IMR-90 (cell line): ENCODE results near the gene GGTA1. TPM values are rescaled to one million over a fixed set of nuclear protein-coding genes. Genes with fewer than 3 reads are reported as not detected.

Experiments
- ATAC-seq: fragments of 200-7000 bp; cut with Tn5 transposase; 2 replicates; pipeline ENCODE4 v1.9.1; 2020; ENCODE audit warnings: low read depth, mild to moderate bottlenecking, moderate library complexity
- BruUV-seq: library from RNA; stranded (reverse); fragments of 400-500 nt; replicated peaks from 2 replicates; lab custom pipeline; 2021; lab: Mats Ljungman, UMichigan
- CTCF ChIA-PET: fragments of 300-600 bp; formaldehyde crosslinking; extraction: SDS; loops from one replicate; lab custom pipeline; 2021; ENCODE audit warnings: antibody characterized with exemption; lab: Yijun Ruan, JAX
- POLR2A ChIA-PET: fragments of 300-600 bp; sonication (Branson Sonifier 250); formaldehyde crosslinking; loops from one replicate; lab custom pipeline; 2022; ENCODE audit warnings: antibody characterized with exemption; ENCODE audit not compliant: unreplicated experiment; lab: Charles Lee
- DNase-seq: peaks from one replicate; pipeline ENCODE4 v3.0.0; 2013
- H2AFZ ChIP-seq: replicated peaks from 2 replicates; pipeline ENCODE3; 2013; ENCODE audit warnings: low read length, mild to moderate bottlenecking; ENCODE audit not compliant: poor library complexity
- H2AK5ac ChIP-seq: 2 replicates; pipeline ENCODE4 v1.6.1; 2013; ENCODE audit warnings: low read depth, low read length, inconsistent platforms
- H2AK9ac ChIP-seq: replicated peaks from 2 replicates; pipeline ENCODE3; 2013; ENCODE audit warnings: mild to moderate bottlenecking, low read depth, low read length, moderate library complexity; ENCODE audit not compliant: poor library complexity
- H2BK120ac ChIP-seq: 2 replicates; pipeline ENCODE4 v1.6.1; 2013; ENCODE audit warnings: low read depth, low read length, inconsistent platforms
- H2BK15ac ChIP-seq: 3 replicates; pipeline ENCODE4 v1.6.1; 2013; ENCODE audit warnings: low read depth, low read length, inconsistent platforms
- H2BK20ac ChIP-seq: 2 replicates; pipeline ENCODE4 v1.6.1; 2013; ENCODE audit warnings: low read depth, mild to moderate bottlenecking, inconsistent platforms, low read length, moderate library complexity
- H2BK5ac ChIP-seq: 2 replicates; pipeline ENCODE4 v1.6.1; 2013; ENCODE audit warnings: mild to moderate bottlenecking, low read depth, low read length, inconsistent platforms; ENCODE audit not compliant: poor library complexity, severe bottlenecking
- H3K14ac ChIP-seq: replicated peaks from 2 replicates; pipeline ENCODE4 v1.6.1; 2013; ENCODE audit warnings: low read depth, low read length, inconsistent platforms
- H3K18ac ChIP-seq: 2 replicates; pipeline ENCODE4 v1.6.1; 2013; ENCODE audit warnings: low read depth, low read length, control low read depth
- H3K23ac ChIP-seq: 2 replicates; pipeline ENCODE4 v1.6.1; 2013; ENCODE audit warnings: low read depth, low read length, inconsistent platforms
- H3K27ac ChIP-seq: 2 replicates; pipeline ENCODE4 v1.5.1; 2013; ENCODE audit warnings: mild to moderate bottlenecking, control low read depth, low read length; ENCODE audit not compliant: insufficient read depth
- H3K27me3 ChIP-seq: 2 replicates; pipeline ENCODE4 v1.6.1; 2013; ENCODE audit warnings: low read length; ENCODE audit not compliant: control insufficient read depth, insufficient read depth
- H3K36me3 ChIP-seq: 2 replicates; pipeline ENCODE4 v1.6.1; 2013; ENCODE audit warnings: low read length, mixed read lengths; ENCODE audit not compliant: control insufficient read depth, insufficient read depth
- H3K4ac ChIP-seq: 2 replicates; pipeline ENCODE4 v1.6.1; 2013; ENCODE audit warnings: low read depth, low read length, inconsistent platforms
- H3K4me1 ChIP-seq: 2 replicates; pipeline ENCODE4 v1.6.1; 2013; ENCODE audit warnings: low read length, mixed read lengths; ENCODE audit not compliant: control insufficient read depth, insufficient read depth
- H3K4me2 ChIP-seq: 2 replicates; pipeline ENCODE4 v1.6.1; 2013; ENCODE audit warnings: low read depth, mild to moderate bottlenecking, control low read depth, low read length, moderate library complexity
- H3K4me3 ChIP-seq: 2 replicates; pipeline ENCODE4 v1.5.1; 2013; ENCODE audit warnings: low read depth, mild to moderate bottlenecking, control low read depth, low read length, moderate library complexity; ENCODE audit not compliant: insufficient read depth
- H3K56ac ChIP-seq: 2 replicates; pipeline ENCODE4 v1.6.1; 2013; ENCODE audit warnings: low read length, inconsistent platforms; ENCODE audit not compliant: insufficient read depth; ENCODE audit errors: extremely low read depth
- H3K79me1 ChIP-seq, 2 experiments: 2 replicates each; pipeline ENCODE4 v1.6.1; 2013; ENCODE audit warnings: low read length in 2 of 2, inconsistent platforms in 1 of 2, low read depth in 1 of 2
- H3K9ac ChIP-seq: 2 replicates; pipeline ENCODE4 v1.6.1; 2013; ENCODE audit warnings: low read depth, low read length, control low read depth
- H3K9me1 ChIP-seq: 2 replicates; pipeline ENCODE4 v1.6.1; 2013; ENCODE audit warnings: low read length, inconsistent platforms; ENCODE audit not compliant: insufficient read depth
- H3K9me3 ChIP-seq: 2 replicates; pipeline ENCODE4 v1.6.1; 2013; ENCODE audit warnings: low read length; ENCODE audit not compliant: control insufficient read depth, insufficient read depth
- H4K20me1 ChIP-seq: 2 replicates; pipeline ENCODE4 v1.6.1; 2013; ENCODE audit warnings: low read length, inconsistent platforms; ENCODE audit not compliant: insufficient read depth
- H4K5ac ChIP-seq: 2 replicates; pipeline ENCODE4 v1.6.1; 2013; ENCODE audit warnings: mild to moderate bottlenecking, low read depth, low read length, control low read depth
- H4K8ac ChIP-seq, 2 experiments: 2 replicates each; pipeline ENCODE4 v1.6.1; 2013; ENCODE audit warnings: low read depth in 2 of 2, low read length in 2 of 2, control low read depth in 1 of 2, inconsistent platforms in 1 of 2
- H4K91ac ChIP-seq: 2 replicates; pipeline ENCODE4 v1.6.1; 2013; ENCODE audit warnings: low read depth, low read length, inconsistent platforms; ENCODE audit not compliant: insufficient read depth
- BHLHE40 ChIP-seq: fragments of 150-350 bp; IDR thresholded peaks from 2 replicates; pipeline ENCODE4 v1.6.1; 2016; ENCODE audit warnings: mild to moderate bottlenecking, low read depth, low read length
- CEBPB ChIP-seq: IDR thresholded peaks from 2 replicates; pipeline ENCODE4 v1.6.1; 2012; ENCODE audit warnings: low read depth, low read length, improper control_type of control experiment
- CHD1 ChIP-seq: IDR thresholded peaks from 2 replicates; pipeline ENCODE4 v1.6.1; 2012; ENCODE audit warnings: low read depth, low read length, improper control_type of control experiment
- FOS ChIP-seq: fragments of 150-350 bp; IDR thresholded peaks from 2 replicates; pipeline ENCODE4 v1.6.1; 2016; ENCODE audit warnings: low read depth, low read length
- MAFK ChIP-seq: IDR thresholded peaks from 2 replicates; pipeline ENCODE4 v1.6.1; 2012; ENCODE audit warnings: low read depth, low read length, improper control_type of control experiment
- MAZ ChIP-seq: IDR thresholded peaks from 2 replicates; pipeline ENCODE4 v1.6.1; 2012; ENCODE audit warnings: low read depth, mild to moderate bottlenecking, low read length, improper control_type of control experiment, moderate library complexity, borderline replicate concordance
- MXI1 ChIP-seq: IDR thresholded peaks from 2 replicates; pipeline ENCODE4 v1.6.1; 2012; ENCODE audit warnings: low read depth, mild to moderate bottlenecking, low read length, moderate library complexity, borderline replicate concordance
- NFE2L2 ChIP-seq: fragments of 150-350 bp; IDR thresholded peaks from 2 replicates; pipeline ENCODE4 v1.6.1; 2016; ENCODE audit warnings: low read depth, mild to moderate bottlenecking, low read length
- POLR2A ChIP-seq: IDR thresholded peaks from 2 replicates; pipeline ENCODE4 v1.6.1; 2012; ENCODE audit warnings: mild to moderate bottlenecking, low read depth, low read length
- RAD21 ChIP-seq: IDR thresholded peaks from 2 replicates; pipeline ENCODE4 v1.6.1; 2012; ENCODE audit warnings: low read length, improper control_type of control experiment
- RCOR1 ChIP-seq: IDR thresholded peaks from 2 replicates; pipeline ENCODE4 v1.6.1; 2012; ENCODE audit warnings: mild to moderate bottlenecking, low read length, improper control_type of control experiment; ENCODE audit not compliant: insufficient replicate concordance
- RFX5 ChIP-seq: IDR thresholded peaks from 2 replicates; pipeline ENCODE4 v1.8.0; 2012; ENCODE audit warnings: low read depth, mild to moderate bottlenecking, low read length, moderate library complexity
- SMC3 ChIP-seq: fragments of 150-350 bp; IDR thresholded peaks from 2 replicates; pipeline ENCODE4 v1.6.1; 2016; ENCODE audit warnings: low read depth, mild to moderate bottlenecking, antibody characterized with exemption, low read length, moderate library complexity
- WGBS, 2 experiments: methylation state at CpG; one replicate each; pipeline versions ENCODE4 v1.1.5 to v1.1.7; 2013; ENCODE audit warnings: missing lambda C conversion rate in 2 of 2; ENCODE audit not compliant: insufficient read length in 1 of 2; ENCODE audit errors: extremely low coverage in 2 of 2; 5-methylcytosine and 5-hydroxymethylcytosine counted together
- dilution Hi-C: fragments of 300-500 bp; cut with HindIII; formaldehyde crosslinking; loops from one replicate; pipeline ENCODE4 v1.14.3; 2018; ENCODE audit warnings: low sequenced_read_pairs; ENCODE audit not compliant: unreplicated experiment
- in situ Hi-C: fragments of 300-500 bp; cut with MboI; formaldehyde crosslinking; loops from 3 replicates; pipeline ENCODE4 v1.14.3; 2019; ENCODE audit warnings: low sequenced_read_pairs, inconsistent platforms, mixed read lengths
- intact Hi-C: fragments of 100-400 bp; cut with micrococcal nuclease; formaldehyde crosslinking; loops from 2 replicates; pipeline ENCODE4 v1.10.0; 2022
- polyA plus RNA-seq, 3 experiments: library from polyadenylated mRNA; depleted of rRNA; stranded (reverse); fragments of >200 nt; gene quantifications; 2 replicates each; pipeline ENCODE4 v1.2.3, GENCODE V29; 2012; ENCODE audit warnings: low replicate concordance in 1 of 3
- total RNA-seq: library from RNA; depleted of rRNA; stranded (reverse); fragments of >200 nt; gene quantifications from 2 replicates; pipeline ENCODE4 v1.2.3, GENCODE V29; 2012
- TF ChIP-seq, protein P1 (sequence below): fragments of 150-350 bp; IDR thresholded peaks from 2 replicates; pipeline ENCODE4 v1.6.1; 2016; ENCODE audit warnings: low read depth, mild to moderate bottlenecking, low read length, moderate library complexity, borderline replicate concordance
- TF ChIP-seq, protein P2 (sequence below): fragments of 150-350 bp; IDR thresholded peaks from 2 replicates; pipeline ENCODE4 v1.6.1; 2017; ENCODE audit warnings: mild to moderate bottlenecking, antibody characterized with exemption, low read length, low read depth
- TF ChIP-seq, protein P3 (sequence below): conservative IDR thresholded peaks from 2 replicates; pipeline ENCODE4 v1.5.1; 2012; ENCODE audit warnings: mild to moderate bottlenecking, low read depth, low read length, improper control_type of control experiment

The GGTA1 gene
- total and polyA plus RNA-seq, 2 of the 4 experiments (the other 2 are of a cell fraction), result not detected

DNA sequence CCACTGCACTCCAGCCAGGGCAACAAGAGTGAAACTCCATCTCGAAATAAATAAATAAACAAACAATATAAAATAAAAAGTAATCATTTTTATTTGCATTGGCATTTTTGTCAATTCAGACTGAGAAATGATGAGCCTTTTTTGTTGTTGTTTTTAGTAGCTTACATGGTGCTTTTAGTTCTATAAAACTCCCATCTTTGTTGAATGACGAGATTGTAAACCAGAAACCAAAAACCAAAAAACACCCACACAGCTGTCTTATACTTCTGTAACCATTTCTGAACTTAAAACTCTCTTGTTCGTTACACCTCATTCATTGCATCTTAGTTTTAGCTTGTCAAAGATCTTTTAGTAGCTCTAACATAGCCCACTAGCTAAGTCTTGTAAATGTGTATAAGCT lies 44.7 kb downstream of the GGTA1 start:
- H3K4me2 ChIP-seq, result no peak overlapping the region
- BruUV-seq, result no TSS peak
- ChIA-PET POLR2A (no interaction called here), CTCF (no interaction called here)
- no peak overlapping the region for H2BK120ac ChIP-seq
- no peak overlapping the region for H2AK5ac ChIP-seq
- ATAC-seq, result no peak
- H3K27me3 ChIP-seq, result peaks cover 49% of the 10 kb centered on the region
- H4K20me1 ChIP-seq, result no peaks in the 10 kb centered on the region
- intact Hi-C loops, result no loop called here
- no peak overlapping the region for H2AFZ ChIP-seq
- no peak overlapping the region for H2BK15ac ChIP-seq
- DNase-seq, result no peak
- no peak overlapping the region for H3K4me3 ChIP-seq
- no peaks in the 10 kb centered on the region for H3K79me1 ChIP-seq
- no peak overlapping the region for H3K4ac ChIP-seq
- dilution Hi-C loops, result no loop called here
- no peak overlapping the region for H4K5ac ChIP-seq
- no peak overlapping the region for H3K23ac ChIP-seq
- H3K27ac ChIP-seq, result no peak overlapping the region
- no peaks in the 10 kb centered on the region for H3K36me3 ChIP-seq
- H3K56ac ChIP-seq, result no peak overlapping the region
- in situ Hi-C loops, result no loop called here
- H3K18ac ChIP-seq, result no peak overlapping the region
- H3K14ac ChIP-seq, result no peak overlapping the region
- H3K4me1 ChIP-seq, result no peaks in the 10 kb centered on the region
- no peak overlapping the region for H3K9ac ChIP-seq
- no peak overlapping the region for H2AK9ac ChIP-seq
- H2BK20ac ChIP-seq, result no peak overlapping the region
- H4K91ac ChIP-seq, result no peak overlapping the region
- no peak overlapping the region for H4K8ac ChIP-seq
- no CpG with 5 or more reads among the region's 3 CpGs for WGBS, 2 experiments
- no peak for TF ChIP-seq MAFK
- TF ChIP-seq, protein P1, sequence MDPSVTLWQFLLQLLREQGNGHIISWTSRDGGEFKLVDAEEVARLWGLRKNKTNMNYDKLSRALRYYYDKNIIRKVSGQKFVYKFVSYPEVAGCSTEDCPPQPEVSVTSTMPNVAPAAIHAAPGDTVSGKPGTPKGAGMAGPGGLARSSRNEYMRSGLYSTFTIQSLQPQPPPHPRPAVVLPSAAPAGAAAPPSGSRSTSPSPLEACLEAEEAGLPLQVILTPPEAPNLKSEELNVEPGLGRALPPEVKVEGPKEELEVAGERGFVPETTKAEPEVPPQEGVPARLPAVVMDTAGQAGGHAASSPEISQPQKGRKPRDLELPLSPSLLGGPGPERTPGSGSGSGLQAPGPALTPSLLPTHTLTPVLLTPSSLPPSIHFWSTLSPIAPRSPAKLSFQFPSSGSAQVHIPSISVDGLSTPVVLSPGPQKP, result no peak
- TF ChIP-seq FOS, result no peak
- no peak for TF ChIP-seq BHLHE40
- TF ChIP-seq RAD21, result no peak
- TF ChIP-seq RFX5, result no peak
- no peak for TF ChIP-seq NFE2L2
- TF ChIP-seq CHD1, result no peak
- TF ChIP-seq MXI1, result no peak
- TF ChIP-seq SMC3, result no peak
- TF ChIP-seq POLR2A, result no peak
- TF ChIP-seq RCOR1, result no peak
- TF ChIP-seq, protein P2, sequence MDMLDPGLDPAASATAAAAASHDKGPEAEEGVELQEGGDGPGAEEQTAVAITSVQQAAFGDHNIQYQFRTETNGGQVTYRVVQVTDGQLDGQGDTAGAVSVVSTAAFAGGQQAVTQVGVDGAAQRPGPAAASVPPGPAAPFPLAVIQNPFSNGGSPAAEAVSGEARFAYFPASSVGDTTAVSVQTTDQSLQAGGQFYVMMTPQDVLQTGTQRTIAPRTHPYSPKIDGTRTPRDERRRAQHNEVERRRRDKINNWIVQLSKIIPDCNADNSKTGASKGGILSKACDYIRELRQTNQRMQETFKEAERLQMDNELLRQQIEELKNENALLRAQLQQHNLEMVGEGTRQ, result no peak
- TF ChIP-seq MAZ, result no peak
- TF ChIP-seq, protein P3, sequence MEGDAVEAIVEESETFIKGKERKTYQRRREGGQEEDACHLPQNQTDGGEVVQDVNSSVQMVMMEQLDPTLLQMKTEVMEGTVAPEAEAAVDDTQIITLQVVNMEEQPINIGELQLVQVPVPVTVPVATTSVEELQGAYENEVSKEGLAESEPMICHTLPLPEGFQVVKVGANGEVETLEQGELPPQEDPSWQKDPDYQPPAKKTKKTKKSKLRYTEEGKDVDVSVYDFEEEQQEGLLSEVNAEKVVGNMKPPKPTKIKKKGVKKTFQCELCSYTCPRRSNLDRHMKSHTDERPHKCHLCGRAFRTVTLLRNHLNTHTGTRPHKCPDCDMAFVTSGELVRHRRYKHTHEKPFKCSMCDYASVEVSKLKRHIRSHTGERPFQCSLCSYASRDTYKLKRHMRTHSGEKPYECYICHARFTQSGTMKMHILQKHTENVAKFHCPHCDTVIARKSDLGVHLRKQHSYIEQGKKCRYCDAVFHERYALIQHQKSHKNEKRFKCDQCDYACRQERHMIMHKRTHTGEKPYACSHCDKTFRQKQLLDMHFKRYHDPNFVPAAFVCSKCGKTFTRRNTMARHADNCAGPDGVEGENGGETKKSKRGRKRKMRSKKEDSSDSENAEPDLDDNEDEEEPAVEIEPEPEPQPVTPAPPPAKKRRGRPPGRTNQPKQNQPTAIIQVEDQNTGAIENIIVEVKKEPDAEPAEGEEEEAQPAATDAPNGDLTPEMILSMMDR, result no peak
- TF ChIP-seq CEBPB, result no peak
- no peak overlapping the region for H2BK5ac ChIP-seq
- H3K9me1 ChIP-seq, result 0 out of 2 replicates have a peak, but pooled peaks cover 5% of the 10 kb centered on the region
- no peaks in the 10 kb centered on the region for H3K9me3 ChIP-seq
